Renal pelvis (tissue), 4 donors: ENCODE measurements around the gene PEX7. TPM values are rescaled to one million over a fixed set of nuclear protein-coding genes. Genes with fewer than 3 reads are reported as not detected.
"Not testable (repeated sequence)": the region's sequence is repeated elsewhere in the genome, so short reads cannot be mapped to it uniquely, and the experiment has no call there.

Source experiments
- DNase-seq: peaks from one replicate; pipeline ENCODE4 v3.0.0-alpha.2; 2013
- polyA plus RNA-seq, 3 donors: library from polyadenylated mRNA; unstranded; fragments of 120-200 nt; gene quantifications; one replicate each; pipeline ENCODE4 v1.2.1, GENCODE V29; 2013; ENCODE audit not compliant: insufficient read length in 3 of 3

Gene PEX7
- polyA plus RNA-seq, 3 donors, result 10.6 to 14.2 (median 11.2) TPM

GRCh38 chr6:136890986-136891385 lies 68.6 kb downstream of the PEX7 start:
- DNase-seq, result no peak

GRCh38 chr6:136893187-136893586 lies 70.8 kb downstream of the PEX7 start:
- no peak for DNase-seq

- DNase-seq, result no peak
These were observed 73.5 kb downstream of the PEX7 start for GRCh38 chr6:136895901-136896300.

- no peak for DNase-seq
These were observed 74.7 kb downstream of the PEX7 start for GRCh38 chr6:136897071-136897470.

GRCh38 chr6:136901212-136901784 lies 78.9 kb downstream of the PEX7 start:
- no peak for DNase-seq

GRCh38 chr6:136904477-136904876 lies 82.1 kb downstream of the PEX7 start:
- not testable (repeated sequence) for DNase-seq

- DNase-seq, result no peak
These were observed 92.6 kb downstream of the PEX7 start for GRCh38 chr6:136914947-136915346.

- DNase-seq, result no peak
These were observed 96.3 kb downstream of the PEX7 start for GRCh38 chr6:136918706-136919105.

GRCh38 chr6:136920216-136920615 lies 97.8 kb downstream of the PEX7 start:
- no peak for DNase-seq

- no peak for DNase-seq
These were observed 98.4 kb downstream of the PEX7 start for GRCh38 chr6:136920671-136921380.

GRCh38 chr6:136921381-136921935 lies 99.1 kb downstream of the PEX7 start:
- DNase-seq, result no peak

- no peak for DNase-seq
These were observed 99.7 kb downstream of the PEX7 start, which contains the start of gene SLC35D3 for GRCh38 chr6:136921936-136922684. Gene SLC35D3 (plus strand): TSS chr6:136922301. CDS start chr6:136922429, 128 bp downstream.

- DNase-seq, result no peak
These were observed 100.3 kb downstream of the PEX7 start for GRCh38 chr6:136922685-136923006.

GRCh38 chr6:136923116-136923953 lies 100.9 kb downstream of the PEX7 start:
- no peak for DNase-seq

- DNase-seq, result no peak
These were observed 101.7 kb downstream of the PEX7 start for GRCh38 chr6:136923954-136924673.

GRCh38 chr6:136926383-136926782 lies 104.0 kb downstream of the PEX7 start:
- no peak for DNase-seq

GRCh38 chr6:136927292-136927691 lies 104.9 kb downstream of the PEX7 start:
- DNase-seq, result no peak

- no peak for DNase-seq
These were observed 108.1 kb downstream of the PEX7 start for GRCh38 chr6:136930528-136930927.

- DNase-seq, result no peak
These were observed 110.2 kb downstream of the PEX7 start for GRCh38 chr6:136932599-136932998.

GRCh38 chr6:136945072-136945471 lies 122.7 kb downstream of the PEX7 start:
- no peak for DNase-seq

- no peak for DNase-seq
These were observed 123.3 kb downstream of the PEX7 start for GRCh38 chr6:136945711-136946121.
